Endothelial cell of umbilical vein (primary cell): Measurements from ENCODE around the gene RNU5B-1.

ENCODE experiments used
- EZH2 ChIP-seq: IDR thresholded peaks from 2 replicates; pipeline ENCODE4 v1.6.1; 2012; ENCODE audit warnings: borderline replicate concordance, low read depth, mild to moderate bottlenecking, moderate library complexity, low read length, inconsistent platforms; ENCODE audit not compliant: severe bottlenecking
- JUN ChIP-seq: IDR thresholded peaks from 2 replicates; pipeline ENCODE4 v1.6.1; 2011; ENCODE audit warnings: borderline replicate concordance, low read depth; ENCODE audit not compliant: insufficient read length, insufficient read depth
- MAX ChIP-seq: IDR thresholded peaks from 2 replicates; pipeline ENCODE4 v1.6.1; 2011; ENCODE audit not compliant: insufficient read depth, insufficient read length
- MYC ChIP-seq: IDR thresholded peaks from one replicate; pipeline ENCODE4 v1.6.1; 2011; ENCODE audit warnings: mild to moderate bottlenecking, low read depth, low read length
- POLR2A ChIP-seq: IDR thresholded peaks from 2 replicates; pipeline ENCODE4 v1.6.1; 2012; ENCODE audit warnings: low read depth, mild to moderate bottlenecking, control low read depth, low read length
- POLR2AphosphoS5 ChIP-seq: IDR thresholded peaks from 2 replicates; pipeline ENCODE4 v1.6.1; 2012; ENCODE audit warnings: low read depth, mild to moderate bottlenecking, control low read depth, low read length, moderate library complexity; ENCODE audit not compliant: insufficient read depth
- TF ChIP-seq, protein P1 (sequence below), 2 donors: IDR thresholded peaks; 1 replicate in 1 of 2; 2 replicates in 1 of 2; pipeline ENCODE4 v1.5.1; 2011; ENCODE audit warnings: low read length in 2 of 2, mild to moderate bottlenecking in 2 of 2, moderate library complexity in 2 of 2, control low read depth in 1 of 2, inconsistent platforms in 1 of 2, low read depth in 1 of 2; ENCODE audit not compliant: insufficient read depth in 1 of 2; ENCODE audit errors: extremely low read depth in 1 of 2

GRCh38 chr15:65290228-65290627 is 14.2 kb upstream of the RNU5B-1 start:
- TF ChIP-seq MAX: no peak
- TF ChIP-seq, protein P1, sequence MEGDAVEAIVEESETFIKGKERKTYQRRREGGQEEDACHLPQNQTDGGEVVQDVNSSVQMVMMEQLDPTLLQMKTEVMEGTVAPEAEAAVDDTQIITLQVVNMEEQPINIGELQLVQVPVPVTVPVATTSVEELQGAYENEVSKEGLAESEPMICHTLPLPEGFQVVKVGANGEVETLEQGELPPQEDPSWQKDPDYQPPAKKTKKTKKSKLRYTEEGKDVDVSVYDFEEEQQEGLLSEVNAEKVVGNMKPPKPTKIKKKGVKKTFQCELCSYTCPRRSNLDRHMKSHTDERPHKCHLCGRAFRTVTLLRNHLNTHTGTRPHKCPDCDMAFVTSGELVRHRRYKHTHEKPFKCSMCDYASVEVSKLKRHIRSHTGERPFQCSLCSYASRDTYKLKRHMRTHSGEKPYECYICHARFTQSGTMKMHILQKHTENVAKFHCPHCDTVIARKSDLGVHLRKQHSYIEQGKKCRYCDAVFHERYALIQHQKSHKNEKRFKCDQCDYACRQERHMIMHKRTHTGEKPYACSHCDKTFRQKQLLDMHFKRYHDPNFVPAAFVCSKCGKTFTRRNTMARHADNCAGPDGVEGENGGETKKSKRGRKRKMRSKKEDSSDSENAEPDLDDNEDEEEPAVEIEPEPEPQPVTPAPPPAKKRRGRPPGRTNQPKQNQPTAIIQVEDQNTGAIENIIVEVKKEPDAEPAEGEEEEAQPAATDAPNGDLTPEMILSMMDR (IDR thresholded peaks at IDR 0.05; ENCODE audit: extremely low read depth in 1 of 2, insufficient read depth in 1 of 2, low read depth in 1 of 2, low read length in 2 of 2): no peak
- no peak for TF ChIP-seq MYC
- no peak for TF ChIP-seq JUN
- TF ChIP-seq POLR2A: no peak
- no peak for TF ChIP-seq POLR2AphosphoS5
- TF ChIP-seq EZH2: no peak
